ENCODE results near the gene TCP11L1. TPM values are rescaled to one million over a fixed set of nuclear protein-coding genes. Genes with fewer than 3 reads are reported as not detected.
A peak's percentile ranks its signal among the peaks of the same experiment; 100 is the strongest.

Gene TCP11L1
- 15.7 and 21.6 TPM in 2 replicates for total RNA-seq (2011; cell fraction: chromatin; rRNA removed; ENCODE audit: low replicate concordance)
- 8.2 and 9.9 TPM in 2 replicates for total RNA-seq (2011; cell fraction: nucleolus; rRNA removed)
- total RNA-seq (2011; cell fraction: nucleoplasm; rRNA removed): 15.8 and 19.5 TPM in 2 replicates
- total RNA-seq (2014; rRNA removed) (5.8 and 15.3 TPM in 2 replicates), total RNA-seq (2014; rRNA removed; fragmentation: Illumina TruSeq; extraction: Trizol) (6.2 and 6.4 TPM in 2 replicates), total RNA-seq (2015; rRNA removed; fragmentation: Illumina TruSeq; extraction: Trizol) (4.5 and 4.7 TPM in 2 replicates), total RNA-seq (2021) (8.1 and 8.9 TPM in 2 replicates), polyA plus RNA-seq (2011; rRNA removed) (5.8 and 6.1 TPM in 2 replicates), polyA plus RNA-seq (2014; fragmentation: Illumina TruSeq; extraction: Trizol) (4.5 and 5.4 TPM in 2 replicates), polyA plus RNA-seq (2014; fragmentation: Nextera tagmentation; extraction: Ambion mirVana) (1 to 10 TPM; 1.6 TPM), polyA plus RNA-seq (2014; rRNA removed) (4.1 and 4.3 TPM in 2 replicates), polyA minus RNA-seq (2011; rRNA and poly(A)+ RNA removed) (17.5 and 18.7 TPM in 2 replicates), Bru-seq, nascent RNA (percentile 63 among the genes with signal in this experiment), BruChase-seq, experiment 1, labeled RNA remaining after a 2-hour chase (percentile 60 among the genes with signal in this experiment), BruChase-seq, experiment 2, labeled RNA remaining after a 6-hour chase (percentile 60 among the genes with signal in this experiment)
- 4.6 and 6.3 TPM in 2 replicates for polyA plus RNA-seq (2011; cell fraction: cytosol; rRNA removed)
- polyA plus RNA-seq (2011; cell fraction: nucleus; rRNA removed): 4.9 and 5.8 TPM in 2 replicates
- 2.4 and 3.6 TPM in 2 replicates for polyA plus RNA-seq (2012)
- 8.2 and 9.4 TPM in 2 replicates for polyA minus RNA-seq (2011; cell fraction: cytosol; rRNA and poly(A)+ RNA removed)
- 5.0 and 10.7 TPM in 2 replicates for polyA minus RNA-seq (2011; cell fraction: nucleus; rRNA and poly(A)+ RNA removed)
- long read RNA-seq, experiment 1, partial matches to known transcripts: 4 of 12 reads
- long read RNA-seq, experiment 1, other reads (novel, unspliced or antisense): 6 of 12 reads
- long read RNA-seq, experiment 2: 0 reads
- long read RNA-seq, experiment 3, partial matches to known transcripts: 0 of 2 reads
- long read RNA-seq, experiment 3, other reads (novel, unspliced or antisense): 0 of 2 reads

- ChIA-PET CTCF (ENCODE audit: low intra/inter-chr PET ratio) (no interaction called here), POLR2A (interaction anchor here (0.6 to 2.8 kb wide), 19 partner anchors 8 to 973 kb away, joined by 3 to 12 read pairs (median 4); partner anchors contain the start of gene DEPDC7)
- Histone ChIP-seq H2AFZ (ENCODE audit: low read depth, low read length) (peak within 1 kb of the TSS; percentile 99), H3K4me1 (replicated peaks in 1 of 2; ENCODE audit: control insufficient read depth in 2 of 2, insufficient read depth in 2 of 2, low read length in 2 of 2) (peaks cover 0 to 19% of the 10 kb centered on the region in 2 experiments; a peak in 2 of 5 replicates), H3K27me3 (ENCODE audit: control insufficient read depth in 2 of 2, insufficient read depth in 2 of 2, low read length in 2 of 2) (no peaks in the 10 kb centered on the region), H3K36me3 (ENCODE audit: control insufficient read depth, insufficient read depth, low read length) (no peaks in the 10 kb centered on the region), H4K20me1 (replicated peaks; ENCODE audit: control insufficient read depth, insufficient read depth, low read length) (no peaks in the 10 kb centered on the region), H3K9ac (ENCODE audit: insufficient read depth in 1 of 2, low read depth in 2 of 2, low read length in 2 of 2) (peak within 1 kb of the TSS; percentile 97), H3K27ac (ENCODE audit: extremely low read depth, low read depth, low read length) (peak within 1 kb of the TSS; percentile 99), H3K9me1 (ENCODE audit: control insufficient read depth, insufficient read depth, low read length) (no peaks in the 10 kb centered on the region), H3K79me2 (ENCODE audit: control insufficient read depth, insufficient read depth, low read length) (no peaks in the 10 kb centered on the region; the same call in 2 of the 3 replicates), H3K4me2 (ENCODE audit: insufficient read depth, low read length) (peak within 1 kb of the TSS; percentile 96), H3K4me3 (peak within 1 kb of the TSS; percentile 89), H3K9me3 (replicated peaks; ENCODE audit: control insufficient read depth, insufficient read depth, low read depth, low read length) (0 out of 2 replicates have a peak, but pooled peaks cover 2% of the 10 kb centered on the region)
- DNase-seq (ENCODE audit: extremely low read depth in 1 of 4, low spot score in 3 of 4) (peak; percentile 66 to 90 (median 87)), FAIRE-seq (no peak), ATAC-seq (peak; percentile 93)
- in situ Hi-C loops (cut with MboI): no loop called here
- no TSS peak for BruUV-seq (replicated peaks)
- intact Hi-C loops (cut with micrococcal nuclease): no loop called here
- under 1% methylated on average over 57 of the region's 84 CpGs for WGBS (ENCODE audit: insufficient coverage, low coverage, missing lambda C conversion rate)
- TF ChIP-seq HDAC1 (IDR thresholded peaks at IDR 0.05): peak in 1 of 2 experiments; percentile 55; a peak in 2 of 4 replicates
- no peak for TF ChIP-seq ELK3 (CRISPR knock-in tag; IDR thresholded peaks at IDR 0.05)
- no peak for TF ChIP-seq ZNF165 (CRISPR knock-in tag; IDR thresholded peaks at IDR 0.05; ENCODE audit: borderline replicate concordance)
- no peak for TF ChIP-seq WHSC1 (IDR thresholded peaks at IDR 0.05; ENCODE audit: low read length)
- no peak for TF ChIP-seq ZNF76 (CRISPR knock-in tag; IDR thresholded peaks at IDR 0.05; ENCODE audit: borderline replicate concordance)
- TF ChIP-seq POU5F1 (IDR thresholded peaks at IDR 0.05; ENCODE audit: borderline replicate concordance, low read depth, low read length, partially characterized antibody): no peak
- TF ChIP-seq CREB5 (CRISPR knock-in tag; IDR thresholded peaks at IDR 0.05): no peak
- no peak for TF ChIP-seq HDAC6 (IDR thresholded peaks at IDR 0.05; ENCODE audit: low read depth, low read length)
- peak; percentile 87; the same call in 1 of the 2 replicates for TF ChIP-seq CTBP1 (IDR thresholded peaks at IDR 0.05; ENCODE audit: borderline replicate concordance)
- TF ChIP-seq TCF15 (CRISPR knock-in tag; IDR thresholded peaks at IDR 0.05): no peak
- TF ChIP-seq ZZZ3 (IDR thresholded peaks at IDR 0.05): no peak
- TF ChIP-seq ZNF644 (tag; IDR thresholded peaks at IDR 0.05; ENCODE audit: low read depth): peak; percentile 83; the same call in 1 of the 2 replicates
- TF ChIP-seq ARHGAP35 (IDR thresholded peaks at IDR 0.05; ENCODE audit: partially characterized antibody): no peak
- peak; percentile 63; the same call in 1 of the 2 replicates for TF ChIP-seq NCOA6 (IDR thresholded peaks at IDR 0.05)
- no peak for TF ChIP-seq NUFIP1 (IDR thresholded peaks at IDR 0.05; ENCODE audit: partially characterized antibody)
Measured at GRCh38 chr11:33039274-33040032, at the start of gene TCP11L1. Gene TCP11L1, plus strand, starts transcription at chr11:33039572. Its CDS starts 4,202 bp downstream, at chr11:33043774.
